SKM-1 treated with dmso at 0.1 percent for 144 hours (cell line): ENCODE data around the gene SLC44A5.
"Not testable (repeated sequence)": the region's sequence is repeated elsewhere in the genome, so short reads cannot be mapped to it uniquely, and the experiment has no call there.

Experiments used
- DNase-seq: peaks from one replicate; lab custom pipeline; 2025; ENCODE audit not compliant: unreplicated experiment; lab: John Stamatoyannopoulos, UW

The SLC44A5 gene

DNA sequence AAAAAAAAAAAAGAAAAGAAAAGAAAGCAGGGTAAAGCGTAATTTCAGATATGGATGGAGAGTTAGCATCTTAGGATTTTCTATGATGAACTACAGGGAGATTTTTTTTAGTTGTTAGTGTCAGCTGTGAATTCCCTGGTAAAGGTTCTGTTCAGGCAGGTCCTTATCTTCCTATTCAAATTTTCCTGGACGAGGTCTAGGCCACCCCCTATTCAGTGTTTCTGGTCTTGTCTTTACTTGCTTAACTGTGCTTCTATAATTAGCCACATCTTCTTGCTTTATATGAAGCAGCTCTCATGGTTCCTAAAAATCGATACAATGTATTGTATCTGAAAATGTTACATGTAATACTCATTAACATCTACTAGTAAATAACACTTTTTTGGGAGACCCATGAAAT lies 318.9 kb downstream of the SLC44A5 start:
- DNase-seq = no peak

DNA sequence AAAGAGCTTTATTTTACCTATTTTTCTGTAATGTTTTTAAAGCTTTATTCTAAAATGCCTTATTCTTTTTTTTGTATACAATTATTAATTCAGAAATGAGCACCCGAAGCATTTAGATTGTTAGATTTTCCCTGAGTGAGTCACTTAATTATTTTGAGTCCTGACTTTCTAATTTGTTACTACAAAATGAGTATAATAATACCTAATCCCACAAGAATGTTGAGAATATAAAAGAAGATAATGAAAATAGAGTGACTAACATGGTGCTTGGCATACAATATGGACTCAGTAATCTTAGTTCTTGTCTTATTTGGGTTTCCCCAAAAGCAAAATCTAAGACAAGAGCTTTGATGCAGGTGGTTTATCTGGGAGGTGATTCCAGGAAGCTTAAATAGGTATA lies 334.5 kb downstream of the SLC44A5 start:
- no peak for DNase-seq

DNA sequence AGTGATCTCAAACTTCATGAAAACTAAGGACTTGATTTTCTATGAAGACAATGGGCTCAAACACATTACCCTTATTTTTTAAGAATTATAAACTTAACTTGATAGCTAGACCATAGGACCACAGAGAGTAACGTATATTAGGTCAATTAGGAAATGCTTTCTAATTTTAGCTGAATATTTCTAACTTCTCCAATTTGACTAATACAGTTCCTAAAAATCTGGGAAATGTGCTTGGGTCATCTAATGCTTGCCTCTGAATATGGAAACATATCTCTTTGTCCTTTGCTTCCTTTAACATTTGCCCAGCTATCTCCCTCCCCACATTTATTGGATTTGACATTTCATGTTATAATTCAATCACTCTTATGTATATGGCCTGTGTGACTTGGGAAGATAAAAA lies 335.3 kb downstream of the SLC44A5 start:
- DNase-seq = no peak

DNA sequence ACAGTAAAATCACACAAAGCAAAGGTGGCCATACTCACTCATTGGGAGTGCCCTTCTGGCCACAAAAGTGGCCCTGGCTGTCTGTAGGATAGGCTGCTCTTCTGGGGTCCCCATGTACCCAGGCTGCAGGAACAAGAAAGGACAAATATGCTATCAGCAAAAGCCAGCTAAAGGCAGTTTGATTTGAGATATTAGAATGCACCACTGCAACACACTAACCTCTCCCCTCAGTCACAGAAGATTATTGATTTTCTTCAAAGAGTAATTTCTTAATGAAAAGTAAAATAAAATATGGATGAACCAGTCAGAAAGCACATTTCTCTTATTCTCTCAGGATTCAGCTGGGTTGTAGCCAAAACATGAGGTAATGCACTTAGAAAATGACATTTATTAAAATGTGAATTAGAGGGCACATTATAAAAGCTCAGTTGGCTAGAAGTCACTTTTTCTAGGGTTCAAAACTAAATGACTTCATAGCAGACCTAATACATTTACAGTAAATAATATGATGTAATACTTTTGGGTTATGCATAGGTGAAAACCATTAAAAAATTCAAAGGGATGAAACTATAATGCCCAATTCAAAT lies 335.9 kb downstream of the SLC44A5 start:
- DNase-seq = no peak

DNA sequence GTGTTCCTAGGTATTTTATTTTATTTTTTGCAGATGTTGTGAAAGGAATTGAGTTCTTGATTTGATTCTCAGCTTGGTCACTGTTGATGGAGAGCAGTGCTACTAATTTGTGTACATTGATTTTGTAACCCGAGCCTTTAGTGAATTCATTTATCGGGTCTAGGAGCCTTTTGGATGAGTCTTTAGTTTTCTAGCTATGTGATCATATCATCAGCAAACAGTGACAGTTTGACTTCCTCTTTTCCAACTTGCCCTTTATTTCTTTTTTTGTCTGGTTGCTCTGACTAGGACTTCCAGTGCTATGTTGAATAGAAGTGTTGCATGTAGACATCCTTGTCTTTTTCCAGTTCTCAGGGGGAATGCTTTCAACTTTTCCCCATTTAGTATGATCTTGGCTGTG lies 337.8 kb downstream of the SLC44A5 start:
- DNase-seq = peak; percentile 31

DNA sequence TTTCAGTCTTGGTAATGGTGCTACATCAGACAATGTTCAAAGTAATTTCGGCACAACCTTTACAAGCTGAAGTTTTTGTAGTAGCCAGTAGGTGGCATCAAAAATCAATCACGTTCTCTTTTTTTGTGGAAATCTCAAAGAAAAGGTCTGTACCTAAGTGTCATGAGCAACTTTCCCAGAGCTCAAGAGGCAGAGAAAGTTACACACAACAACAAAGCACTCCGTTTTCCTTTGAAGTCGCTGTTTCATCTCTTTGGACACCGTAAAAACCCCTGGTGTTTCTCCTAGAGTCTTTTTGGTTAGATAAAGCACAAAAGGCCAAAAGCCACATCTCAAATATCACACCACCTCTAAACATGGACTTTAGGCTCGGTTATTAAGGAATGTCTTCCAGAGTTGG lies 345.1 kb downstream of the SLC44A5 start:
- DNase-seq = peak; percentile 50

DNA sequence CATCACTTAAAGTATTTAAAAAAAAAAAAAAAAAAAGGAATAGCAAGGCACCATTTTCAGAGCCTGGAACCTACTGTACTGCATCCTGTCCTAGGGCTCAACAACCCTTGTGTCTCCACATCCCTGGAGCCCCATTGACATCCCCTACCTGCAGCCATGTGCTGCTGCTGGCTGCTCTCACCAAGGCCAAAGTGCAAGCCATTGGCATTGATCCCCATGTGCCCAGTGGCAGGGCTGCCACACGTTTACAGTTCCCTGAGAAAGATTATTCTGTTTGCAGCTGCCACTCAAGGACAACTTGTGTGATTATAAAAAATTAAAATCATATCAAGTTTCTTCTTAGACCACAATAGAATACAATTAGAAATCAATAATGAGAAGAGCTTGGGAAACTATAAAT lies 346.8 kb downstream of the SLC44A5 start:
- no peak for DNase-seq

DNA sequence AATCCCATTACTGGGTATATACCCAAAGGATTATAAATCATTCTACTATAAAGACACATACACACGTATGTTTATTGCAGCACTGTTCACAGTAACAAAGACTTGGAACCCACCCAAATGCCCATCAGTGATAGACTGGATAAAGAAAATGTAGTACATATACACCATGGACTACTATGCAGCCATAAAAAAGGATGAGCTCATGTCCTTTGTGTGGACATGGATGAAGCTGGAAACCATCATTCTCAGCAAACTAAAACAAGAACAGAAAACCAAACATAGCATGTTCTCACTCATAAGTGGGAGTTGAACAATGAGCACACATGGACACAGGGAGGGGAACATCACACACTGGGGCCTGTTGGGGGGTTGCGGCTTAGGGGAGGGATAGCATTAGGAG lies 347.3 kb downstream of the SLC44A5 start:
- DNase-seq = not testable (repeated sequence)

DNA sequence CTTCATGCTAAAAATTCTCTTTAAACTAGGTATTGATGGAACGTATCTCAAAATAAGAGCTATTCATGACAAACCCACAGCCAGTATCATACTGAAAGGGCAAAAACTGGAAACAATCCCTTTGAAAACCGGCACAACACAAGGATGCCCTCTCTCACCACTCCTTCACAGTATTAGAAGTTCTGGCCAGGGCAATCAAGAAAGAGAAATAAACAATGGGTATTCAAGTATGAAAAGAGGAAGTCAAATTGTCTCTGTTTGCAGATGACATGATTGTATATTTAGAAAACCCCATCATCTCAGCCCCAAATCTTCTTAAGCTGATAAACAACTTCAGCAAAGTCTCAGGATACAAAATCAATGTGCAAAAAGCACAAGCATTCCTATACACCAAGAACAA lies 349.0 kb downstream of the SLC44A5 start:
- not testable (repeated sequence) for DNase-seq

DNA sequence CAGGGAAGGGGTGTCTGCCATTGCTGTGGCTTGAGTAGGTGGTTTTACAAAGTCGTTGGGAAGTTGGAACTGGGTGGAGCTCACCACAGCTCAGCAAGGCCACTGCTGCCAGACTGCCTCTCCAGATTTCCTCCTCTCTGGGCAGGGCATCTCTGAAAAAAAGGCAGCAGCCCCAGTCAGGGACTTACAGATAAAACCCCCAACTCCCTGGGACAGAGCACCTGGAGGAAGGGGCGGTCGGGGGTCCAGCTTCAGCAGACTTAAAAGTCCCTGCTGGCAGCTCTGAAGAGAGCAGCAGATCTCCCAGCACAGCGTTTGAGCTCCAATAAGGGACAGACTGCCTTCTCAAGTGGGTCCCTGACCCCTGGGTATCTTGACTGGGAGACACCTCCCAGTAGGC lies 352.6 kb downstream of the SLC44A5 start:
- DNase-seq = no peak

DNA sequence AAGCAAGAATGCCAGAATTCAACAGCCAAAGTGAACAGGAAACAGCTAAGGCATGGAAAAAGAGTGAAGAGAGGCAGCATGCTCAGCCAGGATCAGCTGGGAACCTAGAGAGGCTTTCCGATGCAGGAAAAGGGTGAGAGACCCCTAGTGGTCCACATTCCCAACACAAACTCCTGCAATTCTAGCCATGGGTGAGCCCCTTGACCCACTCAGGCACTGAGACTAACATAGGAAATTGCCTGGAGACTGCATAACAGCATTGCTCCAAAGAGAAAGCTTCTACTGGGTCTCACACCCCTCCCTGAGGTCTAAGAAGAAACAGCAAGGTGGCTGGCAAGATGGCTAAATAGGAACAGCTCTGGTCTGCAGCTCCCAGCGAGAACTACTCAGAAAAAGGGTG lies 353.5 kb downstream of the SLC44A5 start:
- DNase-seq = no peak

DNA sequence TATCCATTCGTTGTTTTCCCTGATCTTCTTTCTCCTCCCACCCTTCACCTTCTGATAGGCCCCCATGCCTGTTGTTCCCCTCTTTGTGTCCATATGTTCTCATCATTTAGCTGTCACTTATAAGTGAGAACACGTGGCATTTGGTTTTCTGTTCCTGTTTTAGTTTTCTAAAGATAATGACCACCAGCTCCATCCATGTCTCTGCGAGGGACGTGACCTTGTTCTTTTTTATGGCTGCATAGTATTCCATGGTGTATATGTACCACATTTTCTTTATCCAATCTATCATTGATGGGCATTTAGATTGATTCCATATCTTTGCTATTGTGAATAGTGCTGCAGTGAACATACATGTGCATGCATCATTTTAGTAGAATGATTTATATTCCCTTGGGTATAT lies 360.8 kb downstream of the SLC44A5 start:
- not testable (repeated sequence) for DNase-seq

DNA sequence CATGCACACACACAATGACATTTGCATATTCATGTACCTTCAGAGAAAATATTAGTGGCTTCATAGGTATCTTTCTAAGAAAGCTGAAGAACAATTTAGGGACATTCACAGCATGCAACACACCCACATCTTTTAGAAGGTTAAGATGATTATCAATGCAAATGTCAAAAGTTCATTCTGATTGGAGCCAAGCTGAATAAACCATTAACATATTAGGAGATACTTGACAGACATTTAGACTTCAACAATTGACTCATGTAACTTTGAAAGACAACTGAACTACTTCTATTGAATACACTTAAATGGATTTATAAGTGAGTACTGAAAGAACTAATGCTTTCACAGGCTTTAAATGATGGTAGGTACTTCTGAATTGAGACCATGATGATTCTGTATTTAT lies 365.7 kb downstream of the SLC44A5 start:
- DNase-seq = no peak

DNA sequence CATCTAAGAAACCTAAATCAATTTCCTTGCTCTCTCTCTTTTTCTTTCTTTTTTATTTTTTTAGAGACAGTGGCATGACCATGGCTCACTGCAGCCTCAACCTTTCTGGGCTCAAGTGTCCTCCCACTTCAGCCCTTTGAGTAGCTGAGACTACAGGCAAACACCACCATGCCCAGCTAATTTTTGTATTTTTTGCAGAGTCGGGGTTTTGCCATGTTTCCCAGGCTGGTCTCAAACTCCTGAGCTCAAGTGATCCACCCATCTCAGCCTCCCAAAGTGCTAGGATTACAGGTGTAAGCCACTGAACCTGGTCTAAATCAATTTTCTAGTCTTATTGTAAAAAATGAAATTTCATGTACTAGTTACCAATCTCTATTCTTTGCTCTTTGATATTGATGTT lies 367.8 kb downstream of the SLC44A5 start:
- DNase-seq = no peak

DNA sequence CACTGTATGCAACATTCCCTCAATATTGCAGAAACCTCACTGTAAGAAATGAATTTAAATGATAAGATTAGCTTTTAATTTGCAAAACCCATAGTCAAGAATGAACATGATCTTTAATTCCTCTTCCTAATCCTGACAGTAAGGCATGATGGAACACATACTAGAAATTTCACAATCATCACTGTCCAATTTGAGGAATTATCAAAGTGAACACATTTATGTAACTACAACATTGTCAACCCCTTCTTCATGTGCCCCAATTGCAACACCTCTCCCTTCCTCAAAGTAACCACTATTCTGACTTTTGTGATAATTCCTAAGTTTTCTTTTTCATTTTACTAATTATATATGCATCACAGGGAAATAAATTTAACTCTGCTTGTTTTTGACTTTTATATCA lies 373.6 kb downstream of the SLC44A5 start:
- peak; percentile 60 for DNase-seq

DNA sequence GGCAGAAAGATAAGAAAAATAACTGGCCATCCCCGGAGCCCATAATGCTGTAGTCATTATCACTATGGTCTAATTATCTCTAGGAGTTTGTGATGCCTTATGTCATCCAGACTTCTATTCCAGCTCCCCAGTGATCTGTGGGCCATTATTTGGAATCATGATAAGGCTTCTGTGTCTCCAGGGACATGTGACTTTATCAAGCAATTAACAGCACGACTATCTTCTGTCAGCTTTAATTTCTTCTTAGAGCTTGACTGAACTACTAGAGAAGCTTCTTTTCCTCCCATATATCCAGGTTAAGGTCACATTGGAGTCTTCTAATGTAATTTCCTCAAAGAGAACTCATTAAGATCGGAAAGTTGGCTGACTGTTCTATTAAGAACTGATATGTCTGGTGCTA lies 376.4 kb downstream of the SLC44A5 start:
- DNase-seq = no peak

DNA sequence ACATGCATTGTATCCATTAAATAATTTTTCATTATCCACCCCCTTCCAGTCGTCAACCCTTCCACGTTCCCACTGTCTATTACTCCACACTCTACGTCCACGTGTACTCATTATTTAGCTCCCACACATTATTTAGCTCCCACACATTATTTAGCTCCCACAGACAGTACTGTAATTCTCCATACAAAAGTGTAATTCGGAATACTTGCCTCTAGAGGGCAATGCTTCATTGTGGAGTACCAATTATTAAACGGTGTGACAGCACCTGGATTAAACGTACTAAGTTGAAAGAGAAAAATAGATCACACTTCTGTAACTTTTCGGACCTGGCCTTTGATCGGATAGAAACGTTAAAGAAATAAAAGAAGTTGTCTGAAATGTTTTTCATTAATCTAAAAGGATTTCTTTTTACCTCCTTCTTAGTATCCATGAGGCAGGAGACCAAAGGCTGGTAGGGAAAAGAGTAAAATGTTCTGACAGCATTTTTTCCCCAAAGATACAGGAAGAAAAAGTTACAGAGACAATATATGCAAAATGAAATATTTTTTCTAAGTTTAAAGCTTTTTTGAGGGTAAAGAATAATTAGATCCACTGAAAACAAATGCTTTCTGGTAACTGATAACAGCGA lies 377.5 kb downstream of the SLC44A5 start:
- DNase-seq = peak; percentile 26

DNA sequence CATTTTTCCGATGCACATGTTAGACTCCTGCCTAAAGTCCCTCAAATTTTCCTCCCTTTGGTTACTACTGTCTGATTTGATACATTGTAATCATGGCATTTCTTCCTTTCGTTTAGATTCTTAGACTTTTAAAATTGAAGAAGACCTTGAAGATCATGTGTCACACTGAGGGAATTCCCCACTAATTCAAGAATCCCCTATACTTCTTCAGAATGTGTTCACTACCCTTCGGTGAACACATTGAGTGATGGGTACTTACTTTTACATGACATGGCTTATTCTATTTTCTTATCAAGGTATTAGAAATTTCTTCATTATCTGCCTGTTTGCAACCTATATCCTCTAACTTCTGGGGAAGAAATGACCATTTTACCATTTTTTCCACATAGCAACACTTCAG lies 390.8 kb downstream of the SLC44A5 start:
- DNase-seq = no peak

DNA sequence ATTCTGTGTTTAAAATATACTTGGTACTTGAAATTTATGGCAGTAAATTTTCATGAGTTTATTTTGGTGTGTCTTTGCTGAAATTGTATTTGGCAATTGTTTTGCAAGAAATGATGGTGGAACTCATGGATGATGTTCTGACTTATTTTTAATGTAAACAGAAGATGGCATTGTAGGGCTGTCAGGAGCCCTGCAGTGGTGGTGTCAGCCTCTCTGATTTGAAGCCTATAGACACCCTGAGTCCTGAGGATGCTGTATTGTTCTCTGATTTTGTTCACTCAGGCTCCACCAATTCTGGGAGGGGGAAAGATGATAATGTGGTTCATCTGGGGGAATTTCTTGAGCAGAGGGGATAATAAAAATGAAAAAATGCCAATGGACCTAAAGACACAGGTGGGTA lies 396.9 kb downstream of the SLC44A5 start:
- DNase-seq = no peak

DNA sequence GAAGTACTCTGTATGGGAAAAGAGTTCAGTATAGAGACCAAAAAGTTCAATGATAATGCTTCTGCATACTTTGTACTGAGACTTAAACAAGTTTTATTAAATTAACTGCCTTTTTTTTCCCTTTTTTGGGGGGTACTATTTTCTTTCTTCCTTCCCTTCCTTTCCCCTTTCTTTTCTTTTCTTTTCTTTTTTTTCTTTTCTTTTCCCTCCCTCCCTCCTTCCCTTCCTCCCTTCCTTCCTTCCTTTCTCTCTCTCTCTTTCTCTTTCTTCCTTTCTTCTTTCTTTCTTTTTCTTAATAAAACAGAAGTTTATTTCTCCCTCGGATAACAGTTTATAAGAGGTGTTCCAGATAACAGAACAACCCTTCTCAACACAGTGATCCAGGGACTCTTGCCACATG lies 399.3 kb downstream of the SLC44A5 start:
- no peak for DNase-seq

DNA sequence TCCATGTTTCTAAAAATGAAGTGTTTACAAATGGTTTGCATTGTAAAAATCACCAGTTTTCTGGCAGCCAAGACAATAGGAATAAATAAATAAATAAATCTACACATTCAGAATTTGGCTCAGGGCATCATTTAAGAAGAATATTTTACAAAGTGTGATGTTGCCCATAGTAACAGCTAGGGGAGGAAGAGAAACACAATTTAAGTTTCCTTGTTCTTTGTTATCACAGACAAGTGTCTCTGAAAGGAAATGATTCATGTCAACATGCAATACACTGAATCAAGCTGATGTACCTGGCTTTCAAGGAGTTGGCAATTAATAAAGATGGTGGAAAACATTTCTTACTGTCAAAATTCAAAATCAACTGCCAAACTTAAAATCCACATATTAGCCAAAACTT lies 402.1 kb downstream of the SLC44A5 start:
- no peak for DNase-seq

DNA sequence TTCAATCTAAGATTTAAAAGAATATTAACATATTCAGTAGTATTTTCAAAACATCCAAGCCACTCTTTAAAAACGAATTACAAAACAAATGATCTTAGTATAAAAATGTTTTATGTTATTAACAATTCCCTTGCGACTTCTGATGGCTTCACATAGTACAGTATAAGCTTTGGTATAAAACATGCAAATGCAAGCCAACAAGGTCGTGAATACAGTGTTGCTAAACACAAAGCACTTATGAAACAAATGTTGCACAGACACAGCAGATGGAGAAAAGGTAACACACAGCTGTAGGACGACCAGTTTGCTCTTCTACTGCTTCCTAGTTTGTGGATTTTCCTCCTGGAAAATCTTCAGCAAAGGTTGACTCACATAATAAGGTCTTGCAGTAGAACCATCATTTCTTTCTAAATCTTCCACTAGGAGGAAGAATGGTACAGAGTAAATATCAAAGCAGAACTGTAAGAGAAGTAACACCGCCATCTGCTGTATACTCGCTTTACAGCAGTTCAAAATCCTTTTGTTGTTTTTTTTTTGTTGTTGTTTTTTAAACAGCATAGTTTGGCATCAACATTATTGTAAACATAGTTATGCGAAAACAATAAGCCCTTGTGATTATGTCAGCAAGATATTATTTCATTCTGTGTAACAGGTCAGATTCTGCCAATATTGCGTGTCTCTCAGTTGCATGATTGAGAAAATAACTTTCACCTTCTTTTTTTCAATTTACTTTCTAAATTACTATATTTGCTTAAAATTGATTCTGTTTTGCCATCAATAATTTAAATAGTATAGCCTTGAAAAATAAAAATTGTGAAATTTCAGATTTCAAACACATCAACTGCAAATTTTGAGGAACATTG lies 407.3 kb downstream of the SLC44A5 start:
- peak; percentile 65 for DNase-seq
